WERI-Rb-1 (cell line): ENCODE results near the gene PTPRN2.
"Not testable (repeated sequence)": the region's sequence is repeated elsewhere in the genome, so short reads cannot be mapped to it uniquely, and the experiment has no call there.

Source experiments
- DNase-seq: peaks from one replicate; pipeline ENCODE4 v3.0.0-alpha.2; 2020
- H3K27ac ChIP-seq: fragments of 250-450 bp; sonication (Bioruptor Pico); 2 replicates; pipeline ENCODE4 v1.5.1; 2020; ENCODE audit warnings: mild to moderate bottlenecking, moderate library complexity
- H3K27me3 ChIP-seq: fragments of 250-450 bp; sonication (Bioruptor Pico); 2 replicates; pipeline ENCODE4 v1.5.1; 2021; ENCODE audit warnings: mild to moderate bottlenecking, low read depth, moderate library complexity; ENCODE audit not compliant: insufficient read depth, severe bottlenecking
- H3K36me3 ChIP-seq: fragments of 250-450 bp; sonication (Bioruptor Pico); 2 replicates; pipeline ENCODE4 v1.5.1; 2020; ENCODE audit warnings: mild to moderate bottlenecking, moderate library complexity
- H3K4me3 ChIP-seq: 2 replicates; pipeline ENCODE4 v1.5.1; 2011; ENCODE audit warnings: low read depth, mild to moderate bottlenecking, control low read depth, low read length
- H3K9me3 ChIP-seq: fragments of 250-450 bp; sonication (Bioruptor Pico); 2 replicates; pipeline ENCODE4 v1.5.1; 2021; ENCODE audit warnings: mild to moderate bottlenecking, moderate library complexity; ENCODE audit not compliant: severe bottlenecking
- TF ChIP-seq, protein P1 (sequence below): IDR thresholded peaks from 2 replicates; pipeline ENCODE4 v1.5.1; 2011; ENCODE audit warnings: low read depth, mild to moderate bottlenecking, control low read depth, inconsistent platforms, low read length

PTPRN2 gene

DNA sequence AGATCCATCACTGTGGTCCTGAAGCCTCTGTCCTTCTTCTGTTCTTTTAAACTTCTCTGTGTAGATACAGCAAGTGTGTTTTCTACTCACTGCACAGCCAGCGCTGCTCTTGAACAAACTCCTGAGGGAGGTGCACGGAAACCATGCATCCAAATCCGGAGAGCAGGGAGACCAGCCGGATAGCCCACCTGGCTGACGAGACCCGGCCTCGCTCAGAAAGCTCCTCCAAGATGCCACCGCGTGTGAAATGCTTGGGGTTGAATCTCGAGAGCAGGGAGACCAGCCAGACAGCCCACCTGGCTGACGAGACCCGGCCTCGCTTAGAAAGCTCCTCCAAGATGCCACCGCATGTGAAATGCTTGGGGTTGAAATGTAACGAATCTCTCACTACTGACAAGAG, 602.0 kb downstream of the PTPRN2 start:
- Histone ChIP-seq H3K27ac (no peak overlapping the region), H3K36me3 (no peaks in the 10 kb centered on the region), H3K4me3 (no peak overlapping the region), H3K9me3 (no peaks in the 10 kb centered on the region), H3K27me3 (no peaks in the 10 kb centered on the region)
- TF ChIP-seq, protein P1, sequence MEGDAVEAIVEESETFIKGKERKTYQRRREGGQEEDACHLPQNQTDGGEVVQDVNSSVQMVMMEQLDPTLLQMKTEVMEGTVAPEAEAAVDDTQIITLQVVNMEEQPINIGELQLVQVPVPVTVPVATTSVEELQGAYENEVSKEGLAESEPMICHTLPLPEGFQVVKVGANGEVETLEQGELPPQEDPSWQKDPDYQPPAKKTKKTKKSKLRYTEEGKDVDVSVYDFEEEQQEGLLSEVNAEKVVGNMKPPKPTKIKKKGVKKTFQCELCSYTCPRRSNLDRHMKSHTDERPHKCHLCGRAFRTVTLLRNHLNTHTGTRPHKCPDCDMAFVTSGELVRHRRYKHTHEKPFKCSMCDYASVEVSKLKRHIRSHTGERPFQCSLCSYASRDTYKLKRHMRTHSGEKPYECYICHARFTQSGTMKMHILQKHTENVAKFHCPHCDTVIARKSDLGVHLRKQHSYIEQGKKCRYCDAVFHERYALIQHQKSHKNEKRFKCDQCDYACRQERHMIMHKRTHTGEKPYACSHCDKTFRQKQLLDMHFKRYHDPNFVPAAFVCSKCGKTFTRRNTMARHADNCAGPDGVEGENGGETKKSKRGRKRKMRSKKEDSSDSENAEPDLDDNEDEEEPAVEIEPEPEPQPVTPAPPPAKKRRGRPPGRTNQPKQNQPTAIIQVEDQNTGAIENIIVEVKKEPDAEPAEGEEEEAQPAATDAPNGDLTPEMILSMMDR, result no peak
- DNase-seq, result no peak

DNA sequence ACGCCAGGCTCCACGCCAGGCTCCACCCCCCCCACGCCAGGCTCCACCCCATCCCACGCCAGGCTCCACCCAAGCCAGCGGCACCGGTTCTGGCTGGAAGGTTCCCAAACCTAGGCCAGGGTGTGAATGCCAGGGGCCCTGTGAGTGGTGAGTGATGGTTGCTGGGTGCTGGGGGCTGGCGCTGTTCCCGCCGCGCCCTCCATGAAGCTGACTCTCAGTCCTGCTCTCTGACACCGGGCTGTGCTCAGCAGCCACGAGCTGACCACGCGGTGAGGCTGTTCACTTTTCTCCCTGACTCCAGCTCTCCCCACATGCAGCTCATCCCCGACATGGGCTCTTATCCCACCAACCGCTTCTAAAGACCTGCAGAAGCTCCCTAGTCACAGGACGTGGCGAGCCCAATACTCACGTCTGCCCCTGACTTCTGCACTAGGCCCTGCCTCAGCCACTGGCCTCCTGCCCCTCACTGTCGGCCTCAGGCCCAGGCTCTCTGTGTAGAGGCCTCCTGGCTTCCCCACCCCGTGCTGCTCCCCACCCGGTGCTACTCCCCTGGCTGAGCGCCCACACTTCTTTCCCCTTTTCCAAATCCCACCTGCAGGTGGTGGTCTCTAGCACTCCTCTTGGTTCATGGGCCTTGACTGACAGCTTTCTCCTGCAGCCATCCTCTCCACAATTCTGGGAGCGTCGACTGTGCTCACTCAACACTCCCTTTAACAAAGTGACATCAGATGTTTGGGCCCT, 603.0 kb downstream of the PTPRN2 start:
- no peak for DNase-seq
- Histone ChIP-seq H3K36me3 (no peaks in the 10 kb centered on the region), H3K27ac (no peak overlapping the region), H3K4me3 (no peak overlapping the region), H3K9me3 (no peaks in the 10 kb centered on the region), H3K27me3 (no peaks in the 10 kb centered on the region)
- TF ChIP-seq, protein P1, result no peak

DNA sequence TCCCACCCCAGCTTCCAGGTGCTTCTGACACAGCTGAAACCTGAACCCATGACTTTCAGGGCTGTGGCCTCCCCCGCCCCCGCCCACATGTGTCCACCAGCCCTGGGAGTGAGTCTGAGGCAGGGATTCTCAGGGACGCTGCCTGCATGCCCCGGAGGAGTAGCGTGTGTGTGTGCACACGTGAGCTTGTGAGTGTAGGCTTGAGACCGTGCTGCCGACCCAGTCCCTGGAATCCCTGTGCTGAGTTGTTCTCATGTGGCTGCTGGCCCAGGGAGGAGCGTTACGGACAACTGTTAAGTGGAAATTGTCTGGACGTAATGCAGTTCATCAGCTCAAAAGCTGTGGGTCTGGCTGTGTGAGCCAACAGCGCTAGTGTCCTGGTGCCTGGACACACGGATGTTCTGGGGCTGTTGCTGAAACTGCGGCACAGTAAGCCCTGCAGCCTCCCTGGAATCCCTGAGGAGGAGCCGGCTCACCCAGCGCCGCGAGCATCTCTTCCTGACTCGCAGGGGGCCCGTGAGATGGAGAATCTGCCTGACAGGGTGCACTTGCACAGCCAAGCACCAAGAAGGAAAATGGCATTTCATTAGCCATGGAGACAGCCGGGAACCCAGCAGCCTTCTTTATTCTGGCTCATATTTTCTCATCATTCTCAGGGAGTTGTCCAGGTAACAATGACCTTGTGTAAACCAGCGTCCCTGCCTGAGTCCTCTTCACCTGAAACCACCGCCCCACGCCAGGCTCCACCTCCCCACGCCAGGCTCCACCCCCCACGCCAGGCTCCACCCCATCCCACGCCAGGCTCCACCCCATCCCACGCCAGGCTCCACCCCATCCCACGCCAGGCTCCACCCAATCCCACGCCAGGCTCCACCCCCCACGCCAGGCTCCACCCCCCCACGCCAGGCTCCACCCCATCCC, 603.9 kb downstream of the PTPRN2 start:
- no peaks in the 10 kb centered on the region for H3K9me3 ChIP-seq
- no peak for DNase-seq
- no peaks in the 10 kb centered on the region for H3K27me3 ChIP-seq

DNA sequence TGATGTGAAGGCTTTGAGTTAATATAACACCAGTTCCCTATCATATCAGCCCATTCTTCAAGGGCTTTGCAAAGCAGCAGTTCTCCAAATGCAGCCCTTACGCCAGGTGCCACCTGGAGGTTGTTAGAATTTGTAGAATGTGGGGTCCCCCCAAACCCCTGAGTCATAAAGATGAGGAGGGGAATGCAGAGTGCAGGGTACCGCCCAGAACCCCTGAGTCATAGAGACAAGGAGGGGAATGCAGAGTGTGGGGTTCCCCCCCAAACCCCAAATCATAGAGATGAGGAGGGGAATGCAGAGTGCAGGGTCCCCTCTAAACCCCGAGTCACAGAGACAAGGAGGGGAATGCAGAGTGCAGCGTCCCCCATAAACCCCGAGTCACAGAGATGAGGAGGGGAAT, 605.8 kb downstream of the PTPRN2 start:
- Histone ChIP-seq H3K27me3 (no peaks in the 10 kb centered on the region), H3K9me3 (no peaks in the 10 kb centered on the region)
- TF ChIP-seq, protein P1, result no peak

More for the DNA sequence above, 603.9 kb downstream of the PTPRN2 start:
- no peaks in the 10 kb centered on the region for H3K36me3 ChIP-seq
- TF ChIP-seq, protein P1, result no peak
- H3K27ac ChIP-seq, result no peak overlapping the region
- no peak overlapping the region for H3K4me3 ChIP-seq

DNA sequence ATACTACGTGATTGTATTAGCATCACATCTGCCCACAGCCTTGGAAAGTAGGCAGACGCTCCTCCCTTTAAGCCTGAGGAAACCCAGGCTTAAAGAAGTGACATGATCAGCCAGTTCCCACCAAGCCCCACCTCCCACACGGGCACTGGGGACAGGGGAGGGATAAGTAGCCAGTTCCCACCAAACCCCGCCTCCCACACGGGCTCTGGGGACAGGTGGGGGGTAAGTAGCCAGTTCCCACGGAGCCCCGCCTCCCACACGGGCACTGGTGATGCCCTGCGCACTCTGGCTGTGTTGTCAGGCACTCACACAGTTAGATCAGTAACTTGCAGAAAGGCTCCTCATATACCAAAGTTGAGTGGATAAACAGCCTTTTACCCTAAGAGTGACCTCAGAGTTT, 606.8 kb downstream of the PTPRN2 start:
- Histone ChIP-seq H3K27me3 (no peaks in the 10 kb centered on the region), H3K9me3 (no peaks in the 10 kb centered on the region), H3K27ac (no peak overlapping the region), H3K36me3 (no peaks in the 10 kb centered on the region), H3K4me3 (no peak overlapping the region)
- DNase-seq, result peak; percentile 79
- TF ChIP-seq, protein P1, result no peak

More for the DNA sequence above, 605.8 kb downstream of the PTPRN2 start:
- no peak overlapping the region for H3K4me3 ChIP-seq
- H3K27ac ChIP-seq, result no peak overlapping the region
- no peaks in the 10 kb centered on the region for H3K36me3 ChIP-seq
- DNase-seq, result no peak

DNA sequence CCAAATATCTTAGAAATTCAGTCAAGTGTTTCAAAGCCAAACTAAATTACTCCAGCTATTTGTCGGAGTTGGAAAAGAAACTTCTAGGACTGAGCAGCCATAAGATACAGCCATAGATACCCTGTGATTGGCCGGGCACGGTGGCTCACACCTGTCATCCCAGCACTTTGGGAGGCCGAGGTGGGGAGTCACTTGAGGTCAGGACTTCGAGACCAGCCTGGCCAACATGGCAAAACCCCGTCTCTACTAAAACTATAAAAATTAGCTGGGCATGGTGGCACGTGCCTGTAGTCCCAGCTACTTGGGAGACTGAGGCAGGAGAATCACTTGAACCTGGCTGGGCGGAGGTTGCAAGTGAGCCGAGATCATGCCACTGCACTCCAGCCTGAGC, 607.3 kb downstream of the PTPRN2 start:
- not testable (repeated sequence) for DNase-seq, H3K9me3 ChIP-seq, H3K27me3 ChIP-seq, H3K27ac ChIP-seq, H3K4me3 ChIP-seq, H3K36me3 ChIP-seq
